Mesodermal cell (in vitro differentiated cells): Measurements from ENCODE around the gene LCN6.

Source experiments
- H3K27ac ChIP-seq: 2 replicates; pipeline ENCODE4 v1.7.0; 2013; ENCODE audit warnings: mild to moderate bottlenecking, low read depth, low read length, moderate library complexity; ENCODE audit not compliant: severe bottlenecking
- H3K36me3 ChIP-seq: 2 replicates; pipeline ENCODE4 v1.7.1; 2013; ENCODE audit warnings: mild to moderate bottlenecking, low read length, moderate library complexity; ENCODE audit not compliant: control insufficient read depth, insufficient read depth
- H3K4me1 ChIP-seq: one replicate; pipeline ENCODE4 v1.7.1; 2013; ENCODE audit warnings: mild to moderate bottlenecking, low read length; ENCODE audit not compliant: insufficient read depth, control insufficient read depth, poor library complexity, severe bottlenecking
- H3K4me3 ChIP-seq: 2 replicates; pipeline ENCODE4 v1.7.0; 2013; ENCODE audit warnings: low read length, control low read depth, mild to moderate bottlenecking; ENCODE audit not compliant: insufficient read depth, poor library complexity, severe bottlenecking; ENCODE audit errors: extremely low read depth
- H3K9me3 ChIP-seq: 2 replicates; pipeline ENCODE4 v1.7.1; 2013; ENCODE audit warnings: mild to moderate bottlenecking, low read length, moderate library complexity; ENCODE audit not compliant: control insufficient read depth
- WGBS, 2 experiments: methylation state at CpG; one replicate each; pipeline ENCODE4 v1.1.5; 2013; ENCODE audit warnings: missing lambda C conversion rate in 2 of 2; ENCODE audit not compliant: insufficient coverage in 2 of 2; 5-methylcytosine and 5-hydroxymethylcytosine counted together

LCN6 gene

DNA sequence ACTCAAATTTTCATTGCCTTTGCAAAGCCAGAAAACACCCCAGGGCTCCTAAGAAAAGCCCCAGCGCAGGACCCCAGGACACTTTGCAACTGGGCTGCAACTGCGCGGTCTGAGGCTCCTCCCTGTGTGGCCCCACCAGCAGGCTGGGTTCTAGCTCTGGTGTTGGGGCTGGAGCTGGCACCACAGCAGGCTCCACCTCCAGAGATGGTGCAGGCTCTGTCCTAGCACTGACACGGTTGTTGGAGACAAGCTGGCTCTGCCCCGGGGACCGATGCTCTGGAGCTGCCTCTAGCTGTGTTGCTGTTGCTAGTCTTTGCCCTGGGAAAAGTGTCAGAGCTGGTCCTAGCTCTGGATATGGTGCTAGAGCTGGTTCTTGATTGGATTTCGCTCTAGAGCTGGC, 19.2 kb downstream of the LCN6 start:
- 86 to 92% methylated on average over 6 to 7 of the region's 7 CpGs for WGBS, 2 experiments

GRCh38 chr9:136728548-136729123, 19.7 kb downstream of the LCN6 start:
- Histone ChIP-seq H3K27ac (no peak overlapping the region), H3K9me3 (no peaks in the 10 kb centered on the region), H3K4me1 (peaks cover 27% of the 10 kb centered on the region), H3K36me3 (peaks cover 32% of the 10 kb centered on the region), H3K4me3 (peak overlapping the region; percentile 74)
- WGBS, 2 experiments, result 7 to 9% methylated on average over 49 to 53 of the region's 53 CpGs

More for the DNA sequence above, 19.2 kb downstream of the LCN6 start:
- Histone ChIP-seq H3K4me1 (peaks cover 30% of the 10 kb centered on the region), H3K9me3 (no peaks in the 10 kb centered on the region), H3K27ac (no peak overlapping the region), H3K36me3 (peaks cover 27% of the 10 kb centered on the region), H3K4me3 (peak overlapping the region; percentile 74)

DNA sequence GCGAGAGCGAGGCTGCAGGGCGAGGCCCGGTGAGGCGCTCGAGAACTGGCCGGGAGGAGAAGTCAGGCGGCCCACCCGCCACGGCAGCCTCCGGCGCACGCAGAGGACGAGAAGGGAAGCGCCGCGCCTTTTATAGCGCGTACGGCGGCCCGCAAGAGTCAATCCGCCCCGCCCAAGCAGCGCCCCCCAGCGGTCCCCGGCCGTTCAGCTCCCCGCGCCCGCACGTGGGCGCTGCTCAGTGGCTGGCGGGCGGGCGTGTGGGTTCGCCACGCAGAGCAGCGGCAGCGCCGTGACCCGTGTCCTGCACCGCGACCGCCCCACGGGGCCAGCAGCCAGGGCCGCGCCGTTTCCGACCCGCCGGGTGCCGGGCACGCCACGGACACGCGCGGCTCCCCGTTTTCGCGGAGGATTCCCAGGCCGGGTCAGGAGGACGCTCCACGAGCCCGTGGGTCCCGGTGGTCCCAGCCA, 20.2 kb downstream of the LCN6 start:
- peaks cover 37% of the 10 kb centered on the region for H3K36me3 ChIP-seq
- no peak overlapping the region for H3K27ac ChIP-seq
- H3K4me3 ChIP-seq, result peak overlapping the region; percentile 74
- no peaks in the 10 kb centered on the region for H3K9me3 ChIP-seq
- WGBS, 2 experiments, result 0 to 1% methylated on average over 58 to 65 of the region's 66 CpGs
- H3K4me1 ChIP-seq, result peaks cover 27% of the 10 kb centered on the region

GRCh38 chr9:136726631-136727191, 21.6 kb downstream of the LCN6 start:
- Histone ChIP-seq H3K36me3 (peaks cover 50% of the 10 kb centered on the region), H3K4me1 (peaks cover 27% of the 10 kb centered on the region), H3K9me3 (no peaks in the 10 kb centered on the region), H3K4me3 (peak overlapping the region; percentile 74), H3K27ac (peak overlapping the region; percentile 59)
- 45 to 53% methylated on average over 11 to 18 of the region's 18 CpGs for WGBS, 2 experiments

DNA sequence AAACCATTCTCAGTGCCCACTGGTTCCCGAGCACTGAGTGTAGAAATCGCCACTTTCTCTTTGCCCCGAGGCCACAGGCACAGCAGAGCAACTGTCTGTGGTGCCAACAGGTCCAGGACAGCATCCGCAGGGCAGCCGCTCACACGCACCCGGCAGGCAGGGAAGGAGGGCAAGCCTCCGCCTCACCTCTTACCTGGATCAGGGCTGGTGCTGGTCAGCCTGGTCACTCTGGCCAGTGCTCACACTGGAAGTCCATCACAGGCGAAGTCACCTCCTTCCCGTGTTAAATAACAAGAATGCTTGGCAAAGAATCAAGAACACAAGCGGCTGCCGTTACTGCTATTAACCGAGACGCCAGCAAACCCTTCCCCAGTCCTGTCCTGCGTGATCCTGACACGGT, 22.2 kb downstream of the LCN6 start:
- Histone ChIP-seq H3K4me1 (peaks cover 27% of the 10 kb centered on the region), H3K9me3 (no peaks in the 10 kb centered on the region), H3K36me3 (peaks cover 53% of the 10 kb centered on the region), H3K27ac (peak overlapping the region; percentile 59), H3K4me3 (peak overlapping the region; percentile 74)
- 85 to 88% methylated on average over 16 of the region's 16 CpGs for WGBS, 2 experiments

GRCh38 chr9:136725612-136726011, 22.7 kb downstream of the LCN6 start:
- peaks cover 58% of the 10 kb centered on the region for H3K36me3 ChIP-seq
- peaks cover 28% of the 10 kb centered on the region for H3K4me1 ChIP-seq
- peak overlapping the region; percentile 59 for H3K27ac ChIP-seq
- no peaks in the 10 kb centered on the region for H3K9me3 ChIP-seq
- H3K4me3 ChIP-seq, result peak overlapping the region; percentile 74
- WGBS, 2 experiments, result 85 to 92% methylated on average over 7 to 10 of the region's 10 CpGs

DNA sequence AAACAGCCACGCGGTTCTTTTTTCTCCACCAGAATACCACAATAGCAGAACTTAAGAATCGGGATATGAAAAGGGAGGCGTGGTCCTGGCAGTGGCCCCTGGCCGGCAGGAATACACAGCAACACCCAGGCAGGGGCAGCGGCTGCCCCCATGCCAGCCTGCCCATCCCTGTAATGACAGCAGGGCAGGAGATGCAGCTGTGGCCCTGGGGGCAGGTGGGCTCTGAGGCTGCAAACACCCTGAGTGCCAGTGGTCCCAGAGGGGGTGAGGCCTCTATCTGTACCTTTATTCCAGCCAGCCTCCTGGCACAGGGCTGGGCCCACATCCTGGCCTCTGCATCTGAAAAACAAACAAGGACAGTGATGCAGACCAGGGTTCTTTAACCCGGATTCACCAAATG, 23.6 kb downstream of the LCN6 start:
- H3K4me3 ChIP-seq, result no peak overlapping the region
- peaks cover 58% of the 10 kb centered on the region for H3K36me3 ChIP-seq
- peaks cover 35% of the 10 kb centered on the region for H3K4me1 ChIP-seq
- 100% methylated on average over 1 to 2 of the region's 7 CpGs for WGBS, 2 experiments
- no peak overlapping the region for H3K27ac ChIP-seq
- H3K9me3 ChIP-seq, result no peaks in the 10 kb centered on the region

DNA sequence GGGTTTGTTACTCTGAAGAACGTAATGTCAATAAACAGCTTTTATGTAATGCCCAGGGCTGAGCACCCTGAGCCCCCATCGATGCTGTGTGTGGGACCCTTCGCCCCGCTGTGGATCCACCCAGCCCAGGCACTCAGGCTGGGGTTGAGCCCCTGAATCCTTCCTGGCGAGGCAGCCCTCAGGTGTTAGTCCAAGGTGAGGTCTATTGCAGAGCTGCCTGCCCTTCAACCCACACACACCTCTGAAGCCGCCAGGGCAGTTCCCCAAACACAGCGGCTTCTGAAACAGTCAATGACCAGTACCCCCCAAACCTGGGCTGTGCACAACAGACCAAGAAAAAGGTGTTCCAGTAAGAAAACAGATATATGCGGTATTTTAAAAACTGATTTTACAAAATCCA, 24.3 kb downstream of the LCN6 start:
- H3K36me3 ChIP-seq, result peaks cover 58% of the 10 kb centered on the region

GRCh38 chr9:136723362-136723976, 24.9 kb downstream of the LCN6 start:
- Histone ChIP-seq H3K36me3 (peaks cover 58% of the 10 kb centered on the region), H3K9me3 (no peaks in the 10 kb centered on the region), H3K4me3 (no peak overlapping the region), H3K27ac (no peak overlapping the region), H3K4me1 (peaks cover 29% of the 10 kb centered on the region)
- WGBS, 2 experiments, result 97 to 98% methylated on average over 32 of the region's 32 CpGs

More for the DNA sequence above, 24.3 kb downstream of the LCN6 start:
- Histone ChIP-seq H3K9me3 (no peaks in the 10 kb centered on the region), H3K27ac (no peak overlapping the region), H3K4me1 (peaks cover 31% of the 10 kb centered on the region), H3K4me3 (no peak overlapping the region)
- WGBS, 2 experiments, result 96 to 100% methylated on average over 4 of the region's 8 CpGs

DNA sequence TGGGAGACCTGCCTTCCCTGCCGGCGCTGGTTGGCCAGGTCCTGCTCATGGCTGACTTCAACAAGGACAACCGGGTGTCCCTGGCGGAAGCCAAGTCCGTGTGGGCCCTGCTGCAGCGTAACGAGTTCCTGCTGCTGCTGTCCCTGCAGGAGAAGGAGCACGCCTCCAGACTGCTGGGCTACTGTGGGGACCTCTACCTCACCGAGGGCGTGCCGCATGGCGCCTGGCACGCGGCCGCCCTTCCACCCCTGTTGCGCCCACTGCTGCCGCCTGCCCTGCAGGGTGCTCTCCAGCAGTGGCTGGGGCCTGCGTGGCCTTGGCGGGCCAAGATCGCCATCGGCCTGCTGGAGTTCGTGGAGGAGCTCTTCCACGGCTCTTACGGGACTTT, 25.4 kb downstream of the LCN6 start:
- H3K36me3 ChIP-seq, result peaks cover 58% of the 10 kb centered on the region
- no peak overlapping the region for H3K27ac ChIP-seq
- H3K9me3 ChIP-seq, result no peaks in the 10 kb centered on the region
- H3K4me1 ChIP-seq, result peaks cover 29% of the 10 kb centered on the region
- WGBS, 2 experiments, result 93 to 96% methylated on average over 23 to 24 of the region's 24 CpGs
- H3K4me3 ChIP-seq, result no peak overlapping the region
